Muscle of arm (tissue), 12 donors: ENCODE results near the gene IRX3. TPM values are rescaled to one million over a fixed set of nuclear protein-coding genes. Genes with fewer than 3 reads are reported as not detected.
A peak's percentile ranks its signal among the peaks of the same experiment; 100 is the strongest.

Experiments used
- DNase-seq: peaks from one replicate; pipeline ENCODE4 v3.0.0-alpha.2; 2013
- polyA plus RNA-seq, 12 donors: library from polyadenylated mRNA; unstranded; fragments of 120-200 nt; gene quantifications; one replicate each; pipeline ENCODE4 v1.2.1, GENCODE V29; 2013; ENCODE audit not compliant: insufficient read length in 12 of 12

Gene IRX3
- polyA plus RNA-seq, 12 donors: 8.4 to 37.1 (median 17.7) TPM; not detected in 1

- no peak for DNase-seq
These were observed 5.3 kb upstream of the IRX3 start for GRCh38 chr16:54291656-54292487.

DNA sequence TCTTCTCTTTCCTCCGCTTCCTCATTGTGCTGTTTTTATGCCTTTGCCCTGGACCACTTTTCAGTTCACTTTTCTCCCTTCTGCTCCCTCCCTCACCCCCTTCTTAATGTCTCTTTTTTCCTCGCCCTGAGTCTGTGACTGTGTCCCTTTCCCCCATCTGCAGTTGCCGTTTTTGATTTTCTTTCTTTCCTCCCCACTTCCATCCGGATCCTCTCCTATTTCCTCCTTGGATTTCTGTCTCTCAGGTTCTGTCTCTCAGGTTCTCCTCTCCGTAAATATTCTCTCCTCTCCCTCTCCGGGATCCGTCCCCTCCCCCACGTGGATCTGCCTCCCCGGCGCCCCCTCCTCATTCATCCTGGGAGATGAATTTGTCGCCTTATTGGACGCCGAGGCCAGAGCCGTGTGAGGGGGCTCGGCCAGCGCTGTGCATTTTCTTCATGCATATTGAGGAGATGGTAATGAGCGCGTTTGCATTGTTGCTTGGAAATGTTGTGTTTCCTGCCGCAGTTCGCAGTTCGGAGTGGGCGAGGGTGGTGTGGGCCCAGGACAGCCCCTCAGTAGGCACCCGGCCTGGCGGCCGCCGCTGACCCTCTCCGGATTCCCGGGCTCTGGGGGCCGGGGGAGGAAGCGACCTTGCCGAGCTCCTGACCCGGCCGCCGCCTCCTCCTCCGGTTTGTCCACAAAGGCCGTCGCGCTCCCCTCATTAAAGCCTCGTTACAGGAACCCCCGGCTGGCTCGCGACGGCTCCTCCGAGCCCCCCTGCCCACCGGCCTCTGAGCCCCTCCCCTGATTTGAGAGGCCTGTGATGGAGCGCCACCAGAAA lies 4.5 kb upstream of the IRX3 start:
- DNase-seq: no peak

DNA sequence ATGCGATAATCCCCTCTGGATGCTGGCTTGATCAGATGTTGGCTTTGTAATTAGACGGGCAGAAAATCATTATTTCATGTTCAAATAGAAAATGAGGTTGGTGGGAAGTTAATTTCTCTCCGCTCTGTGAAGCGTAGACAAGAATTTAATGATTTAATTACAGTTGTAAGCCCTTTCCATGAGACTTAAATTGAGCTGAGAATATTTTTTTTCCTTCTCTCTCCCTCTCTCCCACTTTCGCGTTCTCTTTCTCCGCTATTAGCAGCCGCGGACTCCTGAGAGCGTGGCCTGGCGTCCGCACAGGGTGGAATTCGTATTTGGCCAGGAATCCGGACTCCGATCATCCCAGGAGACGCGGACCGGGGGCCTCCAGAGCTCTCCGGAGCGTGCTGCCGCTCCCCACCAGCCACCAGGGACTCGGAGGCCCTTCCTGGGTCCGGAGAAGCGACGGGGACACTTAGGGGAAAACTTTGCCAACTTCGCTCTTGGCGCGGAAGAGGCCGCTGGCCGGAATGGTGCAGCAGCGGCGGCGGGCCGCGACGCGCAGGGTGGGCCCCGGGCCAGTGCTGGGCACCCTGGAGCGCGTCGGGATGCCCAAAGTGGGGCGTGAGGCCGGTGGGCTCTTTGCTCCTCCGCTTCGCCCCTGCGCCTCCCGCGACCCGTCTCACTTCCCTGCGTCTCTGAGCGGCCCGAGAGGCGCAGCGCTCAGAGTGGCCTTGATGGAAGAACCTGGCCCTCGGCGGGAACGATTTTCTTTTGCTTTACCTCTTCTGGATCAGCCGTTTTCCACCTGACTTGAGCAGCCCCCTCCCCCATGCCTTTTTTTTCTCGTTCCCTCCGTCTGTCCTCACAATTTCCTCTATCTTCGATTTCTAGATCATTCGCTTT lies 3.6 kb upstream of the IRX3 start:
- DNase-seq: no peak

GRCh38 chr16:54289242-54289944 lies 2.8 kb upstream of the IRX3 start:
- no peak for DNase-seq

DNA sequence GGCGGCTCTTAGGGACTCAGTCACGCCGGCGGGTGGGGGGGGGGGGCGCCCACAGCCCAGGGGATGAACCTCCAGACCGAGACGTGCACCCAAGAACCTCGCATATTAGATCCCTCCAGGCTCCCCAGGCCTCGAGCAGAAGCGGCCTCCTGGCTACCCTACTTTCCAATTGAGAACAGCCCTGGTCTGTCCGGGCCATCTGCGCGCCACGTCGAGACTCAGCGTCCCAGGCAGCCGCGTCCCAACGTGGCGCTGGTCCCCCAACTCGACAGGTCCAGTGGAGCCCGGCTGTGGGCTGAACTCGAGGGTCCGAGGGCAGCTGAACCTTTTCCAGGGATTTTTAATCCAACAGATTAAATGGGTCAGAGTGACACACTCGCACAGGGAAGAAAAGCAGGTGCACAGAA lies 2.3 kb upstream of the IRX3 start:
- DNase-seq: no peak

DNA sequence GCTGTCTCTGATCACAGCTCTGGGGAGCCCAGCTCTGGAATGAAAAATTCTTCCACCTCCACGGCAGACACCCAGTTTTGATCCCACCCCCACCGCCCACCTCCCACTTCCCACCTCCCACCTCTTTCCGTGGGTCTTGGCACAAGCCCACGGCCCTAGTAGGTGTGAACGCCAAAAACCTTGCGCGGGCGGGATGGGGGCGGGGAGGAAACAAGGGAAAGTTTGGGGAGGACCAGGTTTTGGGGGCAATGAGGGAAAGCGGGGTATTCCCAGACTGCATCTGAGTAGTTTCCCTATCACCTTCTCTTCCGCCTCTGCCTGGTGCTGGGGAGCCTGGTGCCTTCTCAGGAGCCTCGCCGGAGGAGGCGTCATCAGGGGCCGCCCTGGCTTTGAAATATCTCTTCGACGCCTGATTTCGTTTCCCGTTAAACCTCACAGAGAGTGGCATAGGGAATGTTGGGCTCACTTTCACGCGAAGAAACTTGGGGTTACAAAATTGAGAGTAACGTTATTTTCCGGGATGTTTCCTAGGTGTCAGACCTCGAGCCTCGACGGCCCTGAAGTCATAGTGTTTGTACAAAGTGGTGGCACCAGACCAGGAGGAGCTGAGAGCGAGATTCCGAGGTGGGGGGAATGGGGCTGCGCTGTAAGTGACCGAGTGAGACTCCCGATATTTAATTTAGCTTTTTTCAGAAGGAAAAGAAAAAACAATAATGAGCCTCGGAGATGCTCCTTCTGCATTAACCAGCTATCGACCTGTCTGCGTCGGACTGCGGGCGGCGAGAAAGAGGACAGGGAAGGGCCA lies 1.6 kb upstream of the IRX3 start:
- no peak for DNase-seq

DNA sequence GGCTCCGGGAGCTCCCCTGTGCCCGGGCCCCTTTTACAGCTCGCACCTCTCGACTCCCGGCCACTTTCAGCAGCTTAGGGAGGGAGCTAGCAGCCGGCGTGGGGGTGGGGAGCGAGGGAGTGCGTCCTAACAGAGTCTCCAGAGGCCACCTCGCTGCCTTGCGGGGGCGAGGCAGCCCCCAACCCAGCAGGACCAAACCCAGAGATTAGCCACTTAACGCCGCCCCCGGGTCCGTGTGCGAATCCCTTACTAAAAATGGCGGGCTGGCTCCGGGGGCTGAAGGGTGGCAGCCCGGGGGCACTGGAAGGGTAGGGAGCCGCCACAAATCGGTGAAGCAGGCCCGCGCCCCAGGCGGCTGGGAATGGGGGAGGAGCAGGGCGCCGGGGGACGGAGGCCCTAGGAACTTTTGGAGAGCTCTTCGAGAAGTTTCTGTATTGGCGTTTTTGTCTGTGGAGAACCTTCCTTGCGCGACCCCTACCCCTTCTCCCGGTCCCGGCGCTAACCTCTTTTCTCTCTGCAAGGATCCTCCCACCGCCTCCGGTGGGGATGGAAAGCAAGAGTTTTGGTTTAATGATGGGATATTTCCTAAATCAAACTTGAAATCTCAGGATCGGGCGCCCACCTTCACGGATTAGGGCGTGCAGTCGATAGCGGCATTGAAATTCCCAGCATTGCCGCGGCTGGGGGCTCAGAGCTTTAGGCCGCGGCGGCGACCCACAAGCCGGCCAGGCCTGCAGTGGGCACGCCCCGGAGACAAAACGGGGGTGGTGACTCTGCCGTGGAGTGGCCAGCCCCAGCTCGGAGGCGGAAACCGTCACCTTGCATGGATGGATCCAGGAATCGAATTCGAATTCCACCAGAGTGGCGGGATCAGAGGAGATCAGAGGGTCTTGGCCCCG lies 793 bp upstream of the IRX3 start:
- DNase-seq: no peak

GRCh38 chr16:54286090-54286365 lies 559 bp downstream of the IRX3 start:
- DNase-seq: no peak

DNA sequence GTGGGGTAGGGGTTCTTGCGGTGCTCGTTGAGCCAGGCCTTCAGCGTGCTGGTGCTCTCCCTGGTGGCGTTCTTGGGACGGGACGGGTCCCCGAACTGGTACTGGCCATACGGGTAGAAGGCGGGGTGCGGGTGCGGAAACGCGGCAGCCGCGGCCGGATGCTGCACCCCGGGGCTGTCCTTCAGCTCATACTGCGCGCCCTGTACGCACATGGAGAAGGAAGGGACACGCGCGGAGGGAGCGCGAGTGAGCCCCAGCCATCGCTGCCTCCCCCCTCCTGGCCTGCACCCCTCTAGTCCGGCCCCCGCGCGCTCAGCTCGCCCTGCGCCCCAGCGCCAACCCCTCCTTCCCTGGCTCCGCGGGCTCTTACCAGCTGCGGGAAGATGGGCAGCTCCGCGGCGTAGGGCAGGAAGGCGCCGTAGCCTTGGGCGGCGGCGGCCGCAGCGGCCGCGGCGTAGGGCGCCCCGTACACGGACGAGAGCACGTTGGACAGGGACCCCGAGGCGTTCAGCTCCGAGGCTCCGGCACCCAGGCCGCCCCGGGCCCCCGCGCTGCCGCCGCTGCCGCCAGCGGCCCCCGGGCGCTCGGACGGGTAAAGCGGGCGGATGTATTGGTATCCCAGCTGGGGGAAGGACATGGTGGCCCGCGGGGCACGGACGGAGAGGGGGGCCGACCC lies 1.0 kb downstream of the IRX3 start:
- DNase-seq: peak; percentile 21

DNA sequence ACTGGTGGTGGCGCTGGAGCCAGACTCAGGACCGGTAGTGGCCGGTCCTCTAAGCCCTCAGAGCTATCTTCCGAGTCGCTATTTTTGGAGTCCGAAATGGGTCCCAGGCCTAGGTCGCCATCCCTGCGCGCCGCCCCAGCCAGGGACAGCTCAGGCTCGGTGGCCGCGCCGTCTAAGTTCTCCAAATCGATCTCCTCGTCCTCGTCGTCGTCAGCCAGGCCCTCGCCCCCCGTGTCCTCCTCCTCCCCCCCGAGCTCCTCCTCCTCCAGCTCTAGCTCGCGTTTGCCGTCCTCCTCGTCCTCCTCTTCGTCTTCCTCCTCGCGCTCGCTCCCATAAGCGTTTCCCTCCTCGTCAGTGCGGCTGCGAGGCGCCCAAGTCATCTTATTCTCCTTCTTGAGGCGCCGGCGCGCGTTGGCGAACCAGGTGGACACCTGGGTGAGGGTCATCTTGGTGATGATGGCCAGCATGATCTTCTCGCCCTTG lies 1.6 kb downstream of the IRX3 start:
- DNase-seq: no peak

DNA sequence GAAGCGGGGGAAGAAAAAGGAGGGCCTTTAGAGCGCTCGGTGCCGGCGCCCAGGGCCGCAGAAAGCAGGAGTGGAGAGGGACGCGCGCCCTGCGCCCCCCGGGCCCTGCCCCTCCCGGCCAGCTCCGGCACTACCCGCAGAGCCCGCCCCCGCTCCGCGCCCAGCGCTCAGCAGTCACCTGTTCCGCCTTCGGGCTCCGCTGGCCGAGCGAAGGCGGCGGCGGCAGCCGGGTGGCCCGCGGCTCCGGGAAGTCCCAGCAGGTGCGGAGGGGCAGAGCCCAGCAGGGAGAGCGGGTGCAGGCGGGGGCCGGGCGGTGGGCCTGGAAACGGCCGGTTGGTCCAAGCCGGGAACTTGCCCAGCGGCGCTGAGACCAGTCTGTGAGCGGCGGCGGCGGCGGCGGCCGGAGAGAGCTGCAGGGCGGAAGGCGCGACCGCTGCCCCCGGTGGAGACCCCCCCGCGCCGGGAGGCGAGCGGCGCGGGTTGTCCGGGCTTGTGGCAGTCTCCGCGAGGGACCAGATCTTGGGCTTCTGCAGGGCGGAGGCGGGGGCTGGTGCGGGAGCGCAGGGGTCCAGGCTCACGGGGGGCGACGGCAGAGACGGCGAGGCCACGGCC lies 2.2 kb downstream of the IRX3 start:
- DNase-seq: no peak

GRCh38 chr16:54283725-54284318 lies 2.8 kb downstream of the IRX3 start:
- no peak for DNase-seq

GRCh38 chr16:54282928-54283724 lies 3.5 kb downstream of the IRX3 start:
- no peak for DNase-seq

- DNase-seq: peak; percentile 60
These were observed 4.2 kb downstream of the IRX3 start for GRCh38 chr16:54282202-54282927.

- DNase-seq: no peak
These were observed 4.9 kb downstream of the IRX3 start for GRCh38 chr16:54281535-54282201.

DNA sequence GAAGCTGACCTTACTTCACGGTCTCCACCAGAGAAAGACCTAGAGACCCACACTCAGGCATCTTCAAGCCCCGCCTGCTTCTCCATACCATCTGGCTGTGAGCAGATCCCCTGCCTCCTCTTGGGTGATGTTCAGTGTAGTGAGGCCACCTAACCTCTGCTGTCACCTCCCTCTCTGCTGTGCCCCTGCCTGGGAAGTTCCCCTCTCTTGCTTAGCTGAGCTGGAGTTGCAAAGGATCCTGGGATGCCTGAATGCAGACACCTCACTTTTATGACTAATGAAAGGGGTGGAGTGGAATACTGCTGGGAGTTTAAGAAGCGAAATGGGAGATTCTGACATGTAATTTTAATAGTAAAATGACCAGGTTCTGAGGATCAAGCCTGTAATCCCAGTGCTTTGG lies 5.8 kb downstream of the IRX3 start:
- no peak for DNase-seq
